ENCODE data around the gene SEMA3A.
"Not testable (repeated sequence)": the region's sequence is repeated elsewhere in the genome, so short reads cannot be mapped to it uniquely, and the experiment has no call there.

SEMA3A gene

DNA sequence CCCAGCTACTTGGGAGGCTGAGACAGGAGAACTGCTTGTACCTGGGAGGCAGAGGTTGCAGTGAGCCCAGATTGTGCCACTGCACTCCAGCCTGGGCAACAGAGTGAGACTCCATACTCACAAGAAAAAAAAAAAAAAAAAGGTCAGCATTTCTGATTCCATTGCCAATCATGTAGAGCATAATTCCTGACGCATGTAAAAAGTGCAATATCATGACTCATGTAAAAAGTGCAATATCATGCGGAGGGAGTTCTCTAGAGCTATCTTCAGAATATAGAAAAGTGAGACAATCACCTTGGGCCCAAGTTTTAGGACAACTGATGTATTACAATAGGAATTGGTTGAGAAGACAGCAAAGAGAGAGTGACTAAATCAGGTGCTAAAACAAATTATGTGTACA lies 85.8 kb downstream of the SEMA3A start:
- no peak for DNase-seq (ENCODE audit: low spot score)

DNA sequence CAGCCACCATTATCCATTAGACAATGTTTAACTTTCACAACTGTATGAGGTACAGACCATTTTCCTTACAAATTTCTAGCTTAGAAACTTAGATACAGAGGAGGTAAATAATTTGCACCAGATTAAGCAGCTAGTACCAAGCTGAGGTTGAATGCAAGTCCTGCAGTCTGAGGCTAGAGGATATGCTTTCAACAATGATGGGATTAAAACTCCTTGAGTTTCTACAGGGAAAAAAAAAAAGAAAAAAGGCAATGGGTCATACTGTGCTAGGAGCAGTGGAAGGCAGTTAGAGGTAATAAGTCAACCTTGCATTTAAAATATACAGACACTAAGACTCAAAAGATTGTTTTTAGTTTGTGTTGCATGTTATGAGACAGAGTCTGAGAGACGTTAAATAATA lies 86.5 kb downstream of the SEMA3A start:
- no peak for DNase-seq (ENCODE audit: low spot score)

DNA sequence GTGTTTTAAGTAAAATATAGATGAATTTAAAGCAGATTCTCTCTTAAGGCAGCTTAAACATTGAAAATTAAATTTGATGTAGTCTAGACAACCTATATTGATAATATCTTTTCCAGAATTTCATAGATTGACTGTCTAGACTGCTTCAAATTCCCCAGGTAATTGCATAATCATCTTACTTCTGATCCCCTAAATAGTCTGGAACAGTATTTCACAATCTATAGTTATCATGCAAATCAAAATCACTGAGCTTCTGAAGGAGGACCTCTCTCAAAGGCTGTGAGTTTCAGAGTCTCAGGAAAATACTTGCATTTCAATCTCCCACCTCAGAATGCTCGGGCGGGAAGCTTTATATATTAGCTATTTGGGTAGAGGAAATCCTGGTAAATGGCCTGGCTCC lies 87.3 kb downstream of the SEMA3A start:
- no peak for DNase-seq (ENCODE audit: low spot score)

DNA sequence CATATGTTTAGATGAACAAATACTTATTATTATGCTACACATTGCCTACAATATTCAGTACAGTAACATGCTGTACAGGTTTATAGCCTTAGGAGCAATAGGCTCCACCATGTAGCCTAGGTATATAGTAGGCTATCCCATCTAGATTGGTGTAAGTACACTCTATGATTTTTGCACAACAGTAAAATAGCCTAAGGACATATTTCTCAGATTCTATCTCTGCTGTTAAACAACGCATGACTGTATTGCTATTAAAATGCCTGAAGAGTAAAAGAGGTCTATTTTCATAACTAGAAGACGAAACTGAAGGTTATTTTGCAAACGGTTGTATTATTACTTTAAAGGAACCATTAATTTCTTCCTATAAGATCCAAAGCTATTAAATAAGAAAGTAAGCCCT lies 88.3 kb downstream of the SEMA3A start:
- DNase-seq (ENCODE audit: low spot score) = no peak

DNA sequence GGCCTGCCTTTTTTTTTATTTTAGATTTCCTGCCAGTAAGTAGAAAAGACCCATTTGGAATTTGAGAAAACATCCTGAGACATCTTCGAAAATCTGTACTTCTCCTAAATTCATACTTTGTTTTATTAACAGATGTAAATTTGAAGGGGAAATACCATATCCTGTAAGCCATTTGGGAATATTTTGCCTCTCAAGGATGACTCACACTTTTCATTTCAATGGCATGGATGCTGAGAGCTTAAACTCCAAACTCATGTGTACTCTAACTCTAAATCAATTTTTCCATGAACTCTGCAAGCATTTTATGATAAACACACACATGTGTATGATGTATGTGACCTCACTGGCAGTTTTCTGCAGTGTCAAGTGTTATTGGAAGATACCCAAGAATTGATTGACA lies 89.0 kb downstream of the SEMA3A start:
- no peak for DNase-seq (ENCODE audit: low spot score)

DNA sequence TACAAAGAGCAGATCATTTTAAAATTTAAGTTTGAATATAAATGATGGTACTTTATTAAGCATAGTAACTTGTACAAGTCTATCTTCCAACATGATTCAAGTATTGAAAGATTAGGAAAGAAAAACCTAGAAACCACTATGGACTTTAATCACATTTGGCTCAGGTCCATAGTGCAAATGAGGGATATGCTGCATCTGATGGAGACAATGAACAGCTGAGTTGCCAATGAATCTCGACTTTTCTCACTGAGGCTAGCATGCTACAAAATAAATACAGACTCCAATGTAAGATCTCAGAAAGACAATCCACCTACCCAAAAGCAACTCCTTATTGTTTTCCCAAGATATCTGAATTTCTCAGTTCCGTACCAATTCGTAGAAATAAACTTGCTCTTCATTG lies 89.8 kb downstream of the SEMA3A start:
- DNase-seq (ENCODE audit: low spot score) = no peak

DNA sequence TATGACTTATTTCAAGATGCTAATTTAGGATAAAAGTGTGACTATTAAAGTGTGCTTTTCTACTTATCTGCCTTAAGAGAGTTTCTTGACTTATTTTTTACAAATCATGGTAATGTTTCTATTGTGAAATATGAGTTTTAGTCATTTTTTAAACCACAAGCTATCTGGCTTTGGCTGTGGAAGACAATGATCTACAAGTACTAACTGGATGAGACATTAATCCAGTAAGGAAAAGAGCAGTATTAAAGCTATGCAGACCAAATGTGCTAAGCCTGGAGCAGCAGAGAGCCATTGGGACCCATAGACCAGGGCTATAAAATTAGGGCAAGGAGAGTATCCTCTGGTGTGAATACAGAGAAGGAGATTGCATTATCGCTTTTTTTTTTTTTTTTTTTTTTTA lies 92.4 kb downstream of the SEMA3A start:
- DNase-seq (ENCODE audit: low spot score) = no peak

DNA sequence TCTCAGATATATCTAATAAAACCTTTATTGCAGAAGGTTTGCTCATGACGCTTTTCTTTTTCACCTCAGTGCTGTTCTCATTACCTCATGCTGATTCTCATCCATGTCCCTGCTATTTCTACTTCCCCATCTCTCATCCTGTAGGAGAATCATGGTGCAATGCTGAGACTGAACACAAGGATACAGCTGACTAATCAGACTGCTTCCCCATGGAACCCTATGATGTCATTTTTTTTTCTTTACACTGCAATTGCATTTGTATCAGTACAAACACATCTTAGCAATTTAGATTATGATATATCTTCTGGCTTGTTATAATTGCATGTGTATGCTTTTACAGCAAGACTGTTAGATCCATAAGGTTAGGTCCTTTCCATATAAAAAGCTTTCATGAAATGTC lies 93.7 kb downstream of the SEMA3A start:
- DNase-seq (ENCODE audit: low spot score) = no peak

DNA sequence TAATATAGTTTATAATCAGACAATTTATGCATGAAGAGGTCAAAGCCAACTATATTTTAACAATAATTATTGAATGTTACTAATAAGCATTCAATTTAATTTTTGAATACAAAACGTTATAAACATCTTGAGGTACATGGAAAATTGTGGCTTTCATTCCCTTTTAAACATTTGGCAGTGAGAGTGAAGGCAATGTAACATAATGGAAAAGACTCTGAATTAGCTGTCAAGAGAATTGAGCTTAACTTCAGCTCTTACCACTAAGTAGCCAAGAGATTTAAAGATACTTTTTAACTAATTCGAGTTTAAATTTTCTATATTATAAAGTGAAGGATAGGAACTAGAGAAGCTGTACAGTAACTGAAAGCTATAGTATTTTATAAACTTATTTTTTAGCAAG lies 98.6 kb downstream of the SEMA3A start:
- no peak for DNase-seq (ENCODE audit: low spot score)

DNA sequence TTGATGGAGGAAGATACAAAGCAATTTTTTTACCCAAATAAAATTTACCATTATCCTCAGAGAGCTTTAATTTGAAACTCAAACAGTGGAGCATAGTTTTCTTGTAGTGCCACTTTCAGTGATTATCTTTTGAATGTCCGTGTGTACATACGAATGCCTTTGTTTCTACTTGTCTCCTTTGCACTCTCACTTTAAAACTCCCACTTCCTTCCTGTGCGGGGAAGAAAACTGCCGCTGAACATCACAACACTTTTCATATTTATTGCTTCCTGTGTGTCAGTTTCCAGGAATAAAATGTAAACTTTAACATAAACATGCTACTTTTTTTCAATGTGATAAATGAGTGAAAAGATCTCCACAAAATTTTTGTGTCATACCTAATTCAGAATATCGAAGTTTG lies 102.4 kb downstream of the SEMA3A start:
- peak; percentile 54 for DNase-seq (ENCODE audit: low spot score)

DNA sequence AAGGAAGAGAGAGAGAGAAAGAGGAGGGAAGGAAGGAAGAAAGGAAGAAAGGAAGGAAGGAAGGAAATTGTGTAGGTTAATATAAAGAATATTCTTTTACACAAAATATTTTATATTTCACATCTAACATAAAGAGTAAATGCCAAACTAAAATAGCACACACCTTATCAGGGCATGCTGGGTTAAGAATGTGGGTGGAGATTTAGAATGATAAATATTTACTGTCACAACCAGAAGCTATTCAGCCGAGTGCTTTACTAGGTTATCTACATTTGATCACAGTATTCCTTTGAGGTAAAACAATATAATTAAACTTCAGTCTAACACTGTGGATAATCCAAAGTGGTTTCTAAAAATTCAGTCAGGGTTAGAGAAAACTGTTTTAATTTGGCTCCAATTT lies 103.3 kb downstream of the SEMA3A start:
- DNase-seq (ENCODE audit: low spot score) = peak; percentile 70

DNA sequence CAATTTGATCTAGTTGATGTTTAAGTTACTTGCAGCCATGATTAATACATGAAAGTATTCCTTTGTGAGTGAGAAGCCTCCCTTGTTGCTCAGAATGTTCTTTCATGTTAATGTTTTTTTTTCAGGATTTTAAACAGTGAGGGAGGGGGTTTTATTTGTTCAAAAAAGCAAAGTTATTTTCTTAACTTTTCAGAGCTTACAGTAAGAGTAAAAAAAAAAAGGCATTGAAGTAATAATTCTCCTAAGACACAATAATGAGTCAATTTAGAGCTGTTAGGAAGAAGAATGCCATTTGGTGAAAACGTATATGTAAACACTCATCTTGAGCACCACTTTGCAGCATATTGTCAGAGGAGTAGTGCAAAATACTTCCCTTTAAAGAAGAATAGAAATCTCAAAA lies 105.8 kb downstream of the SEMA3A start:
- no peak for DNase-seq (ENCODE audit: low spot score)

DNA sequence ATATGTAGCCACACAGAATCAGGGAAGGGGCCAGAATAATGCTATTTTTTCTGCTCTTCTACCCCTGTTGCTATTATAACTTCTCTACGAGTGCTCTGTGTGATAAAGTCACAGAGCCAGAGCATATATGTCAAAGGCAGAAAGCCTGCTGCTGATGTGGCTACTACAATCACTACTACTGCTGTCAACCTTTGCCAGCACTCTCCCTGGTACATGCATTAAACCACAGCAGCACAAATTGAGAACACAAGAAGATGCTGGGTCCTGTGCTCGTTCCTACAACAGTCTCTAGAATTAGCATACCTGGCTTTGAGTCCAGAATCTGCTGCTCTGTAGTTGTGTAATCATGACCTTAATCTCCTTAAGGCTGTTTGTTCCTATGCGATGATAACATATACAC lies 108.6 kb downstream of the SEMA3A start:
- no peak for DNase-seq (ENCODE audit: low spot score)

DNA sequence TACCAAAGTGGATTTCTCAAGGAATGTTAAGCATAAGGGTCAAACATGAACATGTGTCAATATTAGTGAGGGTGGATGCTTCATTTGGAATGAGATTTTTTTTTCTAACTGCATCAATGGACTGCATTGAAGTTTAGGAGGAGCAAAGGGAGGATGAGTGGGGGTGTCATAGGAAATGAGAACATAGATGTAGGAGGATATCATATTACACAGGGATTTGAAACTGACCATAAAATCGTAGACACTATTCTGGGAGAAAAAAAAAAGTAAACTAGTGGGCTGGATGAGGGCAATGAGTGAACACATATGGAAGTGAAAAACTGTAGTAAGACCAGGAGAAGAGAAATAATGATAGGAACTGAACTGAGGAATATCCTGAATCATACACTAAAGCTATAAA lies 109.4 kb downstream of the SEMA3A start:
- no peak for DNase-seq (ENCODE audit: low spot score)

DNA sequence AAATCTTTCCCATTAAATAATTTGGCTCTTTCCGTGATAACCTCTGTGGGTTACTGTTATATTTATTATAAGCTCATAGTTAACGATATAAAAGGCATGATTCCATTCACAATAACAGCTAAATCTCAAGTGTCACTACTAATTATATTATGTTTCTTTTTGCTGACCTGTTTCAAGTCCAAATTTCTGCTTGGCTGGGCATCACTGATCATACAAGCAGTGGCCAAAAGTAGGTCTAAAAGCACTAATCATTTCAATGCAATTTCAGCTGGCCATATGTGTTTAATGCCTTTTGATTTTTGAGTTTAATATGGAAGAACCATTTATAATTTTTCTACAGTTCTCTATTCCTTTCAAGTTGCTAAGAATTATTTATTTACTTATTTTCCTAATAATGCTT lies 110.7 kb downstream of the SEMA3A start:
- no peak for DNase-seq (ENCODE audit: low spot score)

DNA sequence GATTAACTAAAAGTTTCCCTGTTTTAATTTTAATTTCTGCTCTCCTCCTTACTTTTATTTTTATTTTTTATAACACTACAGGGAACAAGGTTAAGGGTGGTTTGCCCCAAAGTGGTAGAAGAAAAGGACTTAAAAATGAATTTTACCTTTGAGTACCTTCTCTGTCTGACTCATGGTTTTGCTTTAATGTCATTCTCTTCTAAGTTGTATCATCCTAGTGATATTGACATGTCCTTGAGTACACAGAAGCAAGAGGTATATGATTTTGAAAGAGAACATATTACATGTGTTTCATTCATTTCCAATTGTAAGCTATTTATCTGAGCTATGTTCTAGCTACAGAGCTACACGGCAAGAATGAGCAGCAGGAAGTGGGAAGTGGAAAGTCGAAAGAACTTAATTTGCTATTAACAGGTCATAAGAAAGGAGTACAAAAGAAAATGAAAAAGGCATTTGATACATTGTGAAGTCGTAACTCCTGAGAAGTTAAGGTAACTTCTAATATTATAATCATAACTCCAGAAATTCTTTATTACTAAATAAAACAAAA lies 112.5 kb downstream of the SEMA3A start:
- DNase-seq (ENCODE audit: low spot score) = no peak

DNA sequence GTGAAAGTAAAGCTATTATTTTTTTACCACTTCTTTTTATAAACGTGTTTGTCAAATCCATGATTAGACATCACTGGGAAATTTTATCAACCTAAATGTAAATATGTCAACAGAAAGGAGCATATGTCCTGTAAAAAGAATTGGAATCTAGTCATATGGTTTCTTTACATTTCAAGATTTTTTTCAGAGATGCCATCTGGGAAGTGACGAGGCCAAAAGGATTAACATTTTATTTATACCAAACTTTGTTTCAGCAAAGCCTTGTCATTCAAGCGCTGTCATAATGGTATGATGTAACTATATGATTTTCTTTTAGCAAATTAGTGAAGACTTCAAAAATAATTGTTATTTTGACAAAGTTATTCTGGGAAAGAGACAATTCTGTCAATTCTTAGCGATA lies 117.3 kb downstream of the SEMA3A start:
- no peak for DNase-seq (ENCODE audit: low spot score)

DNA sequence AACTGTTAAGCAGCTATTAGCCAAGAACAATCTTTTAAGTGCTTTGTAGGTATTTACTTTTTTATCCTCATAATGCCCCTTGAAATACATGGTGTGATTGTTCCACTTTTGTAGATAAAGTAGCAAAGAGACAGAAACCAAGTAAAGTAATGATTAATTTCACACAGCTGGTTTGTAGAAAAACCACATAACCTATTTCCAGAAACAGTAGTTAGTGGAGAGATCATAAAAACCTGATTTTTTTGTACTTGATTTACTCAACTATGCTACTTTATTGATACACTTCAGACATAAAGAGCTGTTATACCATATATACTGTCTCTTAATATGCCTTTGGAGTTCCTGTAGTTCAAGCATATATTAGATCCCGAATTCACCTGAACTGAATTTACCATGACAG lies 118.4 kb downstream of the SEMA3A start:
- no peak for DNase-seq (ENCODE audit: low spot score)

DNA sequence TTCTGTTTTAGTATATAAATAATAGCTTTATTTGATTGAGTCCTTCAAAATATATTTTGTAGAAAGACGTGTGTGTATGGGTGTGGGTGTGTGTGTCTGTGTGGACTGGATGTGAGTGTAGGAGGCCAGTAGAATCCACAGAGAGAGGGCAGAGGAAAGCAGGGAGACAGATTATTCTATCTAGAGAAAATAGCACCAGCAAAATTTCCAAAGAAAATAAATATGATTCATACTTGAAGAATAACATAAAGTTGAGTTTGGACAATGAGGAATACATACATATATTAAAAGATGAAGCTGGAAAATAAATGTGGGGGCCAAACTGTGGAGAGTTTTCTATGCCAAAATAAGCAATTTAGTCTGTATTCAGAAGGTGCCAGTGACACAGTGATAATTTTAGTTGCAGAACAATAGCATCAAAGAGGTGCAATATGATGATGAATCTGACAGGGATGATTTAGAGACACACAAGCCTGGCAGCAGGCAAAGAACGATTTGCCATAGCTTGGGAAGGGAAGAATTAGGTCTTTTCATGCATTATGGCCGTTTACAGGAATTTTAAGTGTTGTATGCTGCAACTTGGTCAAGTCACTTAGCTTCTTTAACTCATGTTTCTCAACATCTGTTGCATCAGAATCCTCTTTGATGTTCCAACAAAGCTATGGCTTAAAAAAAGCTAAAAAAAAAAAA lies 121.3 kb downstream of the SEMA3A start:
- DNase-seq (ENCODE audit: low spot score) = no peak

DNA sequence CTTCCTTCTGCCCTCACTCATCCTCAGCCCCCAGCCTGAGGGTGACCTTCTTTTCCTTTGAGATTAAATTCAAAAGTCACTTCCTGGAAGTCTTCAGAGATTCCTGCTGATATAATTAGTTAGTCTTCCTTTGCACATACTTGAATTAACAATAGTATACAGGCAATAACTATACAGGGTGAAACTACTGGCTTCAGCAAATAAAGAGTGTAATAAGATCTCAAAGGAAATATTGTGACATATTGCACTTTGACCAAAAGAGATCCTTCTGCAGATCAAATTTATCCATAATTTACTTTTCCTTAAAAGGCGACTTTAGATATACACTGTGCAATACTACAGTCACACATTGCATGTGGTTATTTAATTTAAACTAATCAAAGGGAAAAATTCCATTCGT lies 123.8 kb downstream of the SEMA3A start:
- DNase-seq (ENCODE audit: low spot score) = no peak

DNA sequence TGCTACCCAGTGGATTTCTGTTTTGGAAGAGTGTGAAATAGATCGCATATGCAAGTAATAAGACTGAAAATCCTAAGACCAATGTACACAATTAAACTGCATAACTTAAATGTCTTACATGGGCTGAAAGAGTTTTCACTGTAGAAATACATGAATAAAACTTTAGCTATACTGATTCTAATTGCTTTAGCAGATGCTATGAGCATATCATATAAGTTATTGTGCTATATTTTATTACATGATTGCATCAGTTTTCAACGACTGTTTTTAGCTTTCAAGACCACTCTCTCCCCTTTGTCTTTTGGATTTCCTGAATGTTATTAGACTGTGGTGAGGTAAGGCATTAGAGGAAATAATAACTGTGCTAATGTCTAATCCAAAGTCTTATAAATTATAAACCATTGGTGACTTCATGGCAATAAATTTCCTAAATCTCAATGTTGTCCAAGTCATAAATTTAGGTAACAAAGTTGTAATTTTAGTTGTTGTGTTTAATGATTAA lies 124.5 kb downstream of the SEMA3A start:
- DNase-seq (ENCODE audit: low spot score) = no peak

DNA sequence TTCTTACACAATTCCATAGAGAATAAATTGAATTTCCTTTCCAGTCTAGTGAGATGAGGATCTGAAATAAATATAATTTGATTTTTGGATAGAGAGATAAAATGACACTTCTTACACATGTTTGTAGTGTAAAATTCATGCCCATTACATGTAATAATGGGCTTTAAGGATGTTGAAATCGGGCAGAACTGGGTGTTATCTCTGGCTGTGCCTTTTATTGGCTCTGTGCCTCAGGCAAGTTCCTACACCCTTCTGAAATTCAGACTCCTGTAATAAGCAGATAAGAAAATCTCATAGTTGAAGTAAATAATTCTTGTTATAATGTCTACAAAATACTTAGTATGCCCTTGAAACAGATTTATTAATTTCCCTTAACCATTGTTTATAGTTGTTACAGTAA lies 125.6 kb downstream of the SEMA3A start:
- DNase-seq (ENCODE audit: low spot score) = no peak

DNA sequence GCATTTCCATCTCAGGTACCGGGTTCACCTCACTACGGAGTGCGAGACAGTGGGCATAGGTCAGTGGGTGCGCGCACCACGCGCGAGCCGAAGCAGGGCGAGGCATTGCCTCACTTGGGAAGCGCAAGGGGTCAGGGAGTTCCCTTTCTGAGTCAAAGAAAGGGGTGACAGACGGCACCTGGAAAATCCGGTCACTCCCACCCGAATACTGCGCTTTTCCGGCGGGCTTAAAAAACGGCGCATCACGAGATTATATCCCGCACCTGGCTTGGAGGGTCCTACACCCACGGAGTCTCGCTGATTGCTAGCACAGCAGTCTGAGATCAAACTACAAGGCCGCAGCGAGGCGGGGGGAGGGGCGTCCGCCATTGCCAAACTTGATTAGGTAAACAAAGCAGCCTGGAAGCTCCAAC lies 132.1 kb downstream of the SEMA3A start:
- not testable (repeated sequence) for DNase-seq (ENCODE audit: low spot score)

DNA sequence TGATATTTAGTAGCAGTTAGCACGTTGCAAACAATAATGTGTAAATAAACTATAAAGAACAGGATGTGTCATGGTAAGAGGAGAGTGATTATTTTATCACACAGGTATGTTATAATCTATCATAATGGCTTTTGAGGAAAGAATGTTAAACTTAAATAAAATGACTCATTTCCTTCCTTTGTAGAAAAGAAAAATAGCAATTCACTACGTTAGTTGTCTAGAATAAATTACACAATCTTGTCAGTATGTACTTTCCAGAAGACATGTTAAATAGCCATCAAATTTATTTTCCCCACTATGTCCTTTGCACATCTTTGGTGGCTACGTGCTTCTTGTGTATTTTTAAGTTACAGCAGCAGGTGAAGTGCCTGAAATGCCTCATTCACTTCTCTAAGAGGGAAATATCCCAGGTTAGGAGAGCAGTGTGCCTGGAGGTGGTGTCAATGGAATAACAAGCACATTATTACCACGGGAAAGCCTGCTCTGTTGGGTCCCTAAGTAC lies 133.8 kb downstream of the SEMA3A start:
- peak; percentile 52 for DNase-seq (ENCODE audit: low spot score)
